Measurements from ENCODE around the gene PBRM1. TPM values are rescaled to one million over a fixed set of nuclear protein-coding genes. Genes with fewer than 3 reads are reported as not detected.

The PBRM1 gene
- total RNA-seq, 1 donor from 2014 or later = 51.5 TPM

DNA sequence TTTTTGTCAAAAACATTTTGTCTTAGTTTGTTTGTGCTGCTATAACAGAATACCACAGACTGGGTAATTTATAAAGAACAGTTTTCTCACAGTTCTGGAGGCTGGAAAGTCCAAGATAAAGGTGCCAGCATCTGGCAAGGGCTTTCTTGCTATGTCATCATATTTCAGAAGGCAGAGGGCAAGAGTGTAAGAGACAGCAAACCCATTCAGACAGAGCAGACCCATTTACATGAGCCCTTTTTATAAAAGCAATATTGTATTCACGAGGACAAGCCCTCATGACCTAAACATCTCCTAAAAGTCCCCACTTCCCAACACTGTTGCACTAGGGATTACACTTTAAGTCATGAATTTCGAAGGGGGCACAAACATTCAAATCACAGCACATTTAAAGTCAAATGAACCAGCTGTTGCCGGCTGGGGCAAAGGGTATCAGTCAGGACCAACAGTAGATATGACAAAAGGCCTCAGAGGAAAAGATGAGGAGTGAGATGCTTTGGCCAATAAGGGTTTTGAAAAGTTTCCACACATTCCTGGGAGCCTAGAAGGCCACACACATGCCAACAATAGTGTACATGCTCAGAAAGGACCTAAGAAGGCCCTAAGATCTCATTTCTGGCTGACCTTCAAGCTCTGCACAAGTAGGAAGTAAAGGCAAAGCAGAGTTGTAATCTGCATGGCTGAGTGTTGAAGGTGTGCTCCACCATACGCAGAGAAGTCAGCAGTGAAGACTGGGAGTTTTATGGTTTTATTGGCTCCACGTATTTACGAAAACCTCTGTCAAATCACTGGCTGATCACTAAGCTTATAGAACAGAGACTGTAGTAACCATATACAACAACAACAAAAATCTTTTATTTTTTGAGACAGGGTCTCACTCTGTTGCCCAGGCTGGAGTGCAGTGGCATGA is 111.4 kb downstream of the PBRM1 start:
- TF ChIP-seq, protein P1, sequence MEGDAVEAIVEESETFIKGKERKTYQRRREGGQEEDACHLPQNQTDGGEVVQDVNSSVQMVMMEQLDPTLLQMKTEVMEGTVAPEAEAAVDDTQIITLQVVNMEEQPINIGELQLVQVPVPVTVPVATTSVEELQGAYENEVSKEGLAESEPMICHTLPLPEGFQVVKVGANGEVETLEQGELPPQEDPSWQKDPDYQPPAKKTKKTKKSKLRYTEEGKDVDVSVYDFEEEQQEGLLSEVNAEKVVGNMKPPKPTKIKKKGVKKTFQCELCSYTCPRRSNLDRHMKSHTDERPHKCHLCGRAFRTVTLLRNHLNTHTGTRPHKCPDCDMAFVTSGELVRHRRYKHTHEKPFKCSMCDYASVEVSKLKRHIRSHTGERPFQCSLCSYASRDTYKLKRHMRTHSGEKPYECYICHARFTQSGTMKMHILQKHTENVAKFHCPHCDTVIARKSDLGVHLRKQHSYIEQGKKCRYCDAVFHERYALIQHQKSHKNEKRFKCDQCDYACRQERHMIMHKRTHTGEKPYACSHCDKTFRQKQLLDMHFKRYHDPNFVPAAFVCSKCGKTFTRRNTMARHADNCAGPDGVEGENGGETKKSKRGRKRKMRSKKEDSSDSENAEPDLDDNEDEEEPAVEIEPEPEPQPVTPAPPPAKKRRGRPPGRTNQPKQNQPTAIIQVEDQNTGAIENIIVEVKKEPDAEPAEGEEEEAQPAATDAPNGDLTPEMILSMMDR (conservative IDR thresholded peaks at IDR 0.05; ENCODE audit: low read depth, low read length) = no peak
- no peak for DNase-seq (ENCODE audit: low read depth)
- H3K4me3 ChIP-seq (ENCODE audit: low read depth, low read length) = no peak overlapping the region

DNA sequence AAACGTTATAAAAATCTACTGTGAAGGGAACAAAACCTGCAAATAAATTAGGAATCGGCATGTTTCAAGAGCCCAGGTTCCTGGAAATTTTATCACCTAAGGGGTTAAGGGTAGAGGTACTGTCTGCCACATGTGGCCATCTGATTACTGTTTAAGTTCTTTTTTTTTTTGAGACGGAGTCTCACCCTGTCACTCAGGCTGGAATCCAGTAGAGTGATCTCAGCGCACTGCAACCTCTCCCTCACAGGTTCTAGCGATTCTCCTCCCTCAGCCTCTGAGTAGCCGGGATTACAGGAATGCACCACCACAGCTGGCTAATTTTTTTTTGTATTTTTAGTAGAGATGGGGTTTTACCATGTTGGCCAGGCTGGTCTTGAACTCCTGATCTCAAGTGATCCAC is 113.5 kb downstream of the PBRM1 start:
- TF ChIP-seq, protein P1 (conservative IDR thresholded peaks at IDR 0.05; ENCODE audit: low read depth, low read length) = no peak
- no peak for DNase-seq (ENCODE audit: low read depth)
- H3K4me3 ChIP-seq (ENCODE audit: low read depth, low read length) = no peak overlapping the region

DNA sequence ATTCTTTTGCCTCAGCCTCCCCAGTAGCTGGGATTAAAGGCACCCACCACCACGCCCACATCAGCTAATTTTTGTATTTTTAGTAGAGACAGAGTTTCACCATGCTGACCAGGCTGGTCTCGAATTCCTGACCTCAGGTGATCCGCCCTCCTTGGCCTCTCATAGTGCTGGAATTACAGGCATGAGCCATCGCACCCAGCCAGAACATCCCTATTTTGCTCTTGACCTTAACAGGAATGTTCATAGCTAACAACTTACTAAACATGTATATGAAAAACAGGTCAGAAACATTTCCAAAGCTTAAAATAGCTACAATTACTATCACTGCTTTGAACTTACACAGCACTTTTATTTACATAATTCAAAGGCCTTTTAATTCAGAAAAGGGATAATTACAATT is 115.6 kb downstream of the PBRM1 start:
- TF ChIP-seq, protein P1 (conservative IDR thresholded peaks at IDR 0.05; ENCODE audit: low read depth, low read length) = no peak
- H3K4me3 ChIP-seq (ENCODE audit: low read depth, low read length) = no peak overlapping the region
- no peak for DNase-seq (ENCODE audit: low read depth)

DNA sequence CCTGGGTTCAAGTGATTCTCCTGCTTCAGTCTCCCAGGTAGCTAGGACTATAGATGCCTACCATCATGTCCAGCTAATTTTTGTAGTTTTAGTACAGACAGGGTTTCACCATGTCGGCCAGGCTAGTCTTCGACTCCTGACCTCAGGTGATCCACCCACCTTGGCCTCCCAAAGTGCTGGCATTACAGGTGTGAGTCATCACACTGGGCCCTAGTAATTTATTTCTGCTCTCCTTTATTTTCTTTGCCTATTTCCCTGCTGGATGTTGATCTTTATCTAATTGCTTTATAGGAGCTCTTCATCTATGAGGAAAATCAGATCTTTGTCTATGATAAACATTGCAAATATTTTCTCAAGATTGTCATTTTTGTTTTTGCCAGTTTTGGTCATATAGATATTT is 117.6 kb downstream of the PBRM1 start:
- H3K4me3 ChIP-seq (ENCODE audit: low read depth, low read length) = no peak overlapping the region
- TF ChIP-seq, protein P1 (conservative IDR thresholded peaks at IDR 0.05; ENCODE audit: low read depth, low read length) = no peak
- DNase-seq (ENCODE audit: low read depth) = no peak

DNA sequence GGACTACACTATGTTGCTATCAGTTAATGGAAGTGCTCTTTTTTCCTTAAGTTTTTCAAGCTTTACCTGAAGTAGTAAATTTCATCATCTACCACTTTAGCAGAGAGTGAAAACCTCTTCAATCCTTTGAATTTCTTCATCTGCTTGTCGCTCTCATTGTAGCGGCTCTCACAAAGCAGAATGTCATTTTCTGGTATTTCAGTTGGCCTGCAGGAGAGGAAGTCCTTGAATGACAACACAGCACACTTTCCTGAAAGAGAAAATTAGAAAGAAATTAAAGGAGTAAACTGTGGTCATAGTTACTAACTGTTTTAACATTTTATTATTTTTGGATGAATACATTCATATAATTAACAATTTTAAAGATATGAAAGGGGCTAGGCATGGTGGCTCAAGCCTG is 121.7 kb downstream of the PBRM1 start:
- DNase-seq (ENCODE audit: low read depth) = no peak
- TF ChIP-seq, protein P1 (conservative IDR thresholded peaks at IDR 0.05; ENCODE audit: low read depth, low read length) = no peak
- H3K4me3 ChIP-seq (ENCODE audit: low read depth, low read length) = no peak overlapping the region

DNA sequence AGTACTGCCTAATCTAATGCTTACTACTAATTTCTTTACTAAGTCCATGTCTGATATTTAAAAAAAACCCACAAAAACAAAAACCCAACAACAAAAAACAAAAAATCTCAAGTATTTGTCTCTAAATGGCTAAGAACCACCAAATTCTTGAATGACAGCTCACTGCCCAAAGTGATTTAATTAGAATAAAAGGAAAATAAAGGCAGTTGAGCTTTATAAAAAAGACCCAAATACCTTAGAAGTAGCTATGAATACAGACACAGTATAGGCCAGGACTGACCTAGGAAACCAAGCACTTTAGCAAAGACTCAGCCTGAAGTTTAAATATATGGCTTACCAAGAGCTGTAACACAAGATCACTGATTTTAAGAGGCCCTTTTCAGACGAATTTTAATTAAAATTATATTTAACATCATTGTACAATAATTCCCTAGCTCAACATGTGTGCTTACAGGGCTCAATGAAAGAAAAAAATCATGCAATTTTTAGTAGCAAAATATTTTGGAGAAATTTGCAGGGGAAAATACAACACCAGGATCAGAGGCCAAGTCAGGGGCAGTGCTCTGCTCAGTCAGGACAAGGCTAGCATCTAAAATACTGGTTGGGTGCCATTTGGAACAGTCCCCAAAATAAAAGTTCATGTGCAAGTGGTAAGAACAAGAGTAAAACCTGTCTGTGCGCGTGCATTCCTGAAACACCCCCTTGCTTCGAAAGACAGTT is 124.5 kb downstream of the PBRM1 start:
- TF ChIP-seq, protein P1 (conservative IDR thresholded peaks at IDR 0.05; ENCODE audit: low read depth, low read length) = no peak
- DNase-seq (ENCODE audit: low read depth) = no peak
- no peak overlapping the region for H3K4me3 ChIP-seq (ENCODE audit: low read depth, low read length)
